Measurements from ENCODE around the gene HDAC11.

- TF ChIP-seq CTCF (IDR thresholded peaks at IDR 0.05; ENCODE audit: low read depth, low read length, missing input control) (no peak), MAX (IDR thresholded peaks at IDR 0.05) (no peak), FOXA1 (IDR thresholded peaks at IDR 0.05) (no peak), ZBTB33 (IDR thresholded peaks at IDR 0.05) (no peak), EGR1 (IDR thresholded peaks at IDR 0.05; ENCODE audit: low read depth in 2 of 2) (no peak), JUND (IDR thresholded peaks at IDR 0.05) (no peak), RAD21 (IDR thresholded peaks at IDR 0.05) (no peak), SP1 (IDR thresholded peaks at IDR 0.05) (no peak), NR2F2 (IDR thresholded peaks at IDR 0.05) (no peak), TAF1 (conservative IDR thresholded peaks at IDR 0.05) (no peak), RXRA (IDR thresholded peaks at IDR 0.05) (no peak), YY1 (IDR thresholded peaks at IDR 0.05) (no peak)
These were observed 67.7 kb downstream of the HDAC11 start for GRCh38 chr3:13547591-13548371.
